Astrocyte of the cerebellum (primary cell): ENCODE results near the gene KCNA5.

Experiments
- DNase-seq: peaks from one replicate; pipeline ENCODE4 v3.0.0-alpha.2; 2011; ENCODE audit warnings: low read depth
- H3K4me3 ChIP-seq: 2 replicates; pipeline ENCODE4 v1.5.1; 2011; ENCODE audit warnings: mild to moderate bottlenecking, low read depth, low read length, moderate library complexity
- in situ Hi-C: cut with HindIII; loops from 2 replicates; pipeline ENCODE4 v1.10.0; 2017; ENCODE audit warnings: low sequenced_read_pairs
- TF ChIP-seq, protein P1 (sequence below): IDR thresholded peaks from 2 replicates; pipeline ENCODE4 v1.5.1; 2012; ENCODE audit warnings: low read length, low read depth, moderate library complexity, mild to moderate bottlenecking; ENCODE audit errors: missing control alignments

The KCNA5 gene

DNA sequence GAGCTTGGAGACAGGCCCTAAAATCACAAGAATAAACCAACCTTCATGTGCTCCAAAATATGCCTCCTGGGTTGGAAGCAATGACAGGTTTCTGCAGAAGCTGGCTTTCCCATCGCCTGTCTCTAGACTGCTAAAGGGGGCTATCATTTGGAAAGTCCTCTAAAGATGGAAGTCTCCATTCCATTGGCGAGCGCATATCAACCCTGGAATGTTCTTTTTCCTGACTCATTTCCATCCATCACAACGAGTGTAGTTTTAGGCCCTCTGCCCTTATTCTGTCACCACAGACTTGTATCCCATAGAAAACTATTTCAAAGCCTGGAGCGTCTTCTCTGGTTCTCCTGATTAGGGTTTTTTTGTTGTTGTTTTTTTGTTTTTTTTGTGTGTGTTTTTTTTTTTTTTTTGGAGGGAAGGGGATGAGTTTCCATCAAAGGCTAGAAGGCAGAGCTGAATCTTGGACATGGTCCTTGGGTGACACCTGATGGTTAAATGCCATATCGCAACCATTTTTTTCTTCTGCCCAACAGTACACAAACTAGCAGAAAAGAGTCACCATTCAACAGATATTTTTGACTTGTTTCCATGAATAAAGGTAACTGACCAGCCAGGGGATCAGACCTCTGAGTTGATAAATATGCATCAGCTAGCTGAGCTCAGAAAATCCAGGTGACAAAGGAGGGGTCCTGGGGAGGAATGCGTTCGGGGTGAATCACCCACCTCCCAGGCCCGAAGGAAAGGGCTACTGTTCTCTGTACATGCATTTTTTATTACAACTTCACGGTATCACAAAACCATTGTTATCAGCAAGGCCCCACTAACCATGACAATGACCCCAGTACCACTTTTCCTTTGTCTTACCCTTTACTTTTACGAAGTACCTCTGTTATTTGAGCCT, 40.5 kb downstream of the KCNA5 start:
- DNase-seq, result peak; percentile 62
- in situ Hi-C loops, result loop anchor here (10.0 kb wide), 1 partner anchor 81 kb away; no protein-coding TSS in a partner anchor
- TF ChIP-seq, protein P1, sequence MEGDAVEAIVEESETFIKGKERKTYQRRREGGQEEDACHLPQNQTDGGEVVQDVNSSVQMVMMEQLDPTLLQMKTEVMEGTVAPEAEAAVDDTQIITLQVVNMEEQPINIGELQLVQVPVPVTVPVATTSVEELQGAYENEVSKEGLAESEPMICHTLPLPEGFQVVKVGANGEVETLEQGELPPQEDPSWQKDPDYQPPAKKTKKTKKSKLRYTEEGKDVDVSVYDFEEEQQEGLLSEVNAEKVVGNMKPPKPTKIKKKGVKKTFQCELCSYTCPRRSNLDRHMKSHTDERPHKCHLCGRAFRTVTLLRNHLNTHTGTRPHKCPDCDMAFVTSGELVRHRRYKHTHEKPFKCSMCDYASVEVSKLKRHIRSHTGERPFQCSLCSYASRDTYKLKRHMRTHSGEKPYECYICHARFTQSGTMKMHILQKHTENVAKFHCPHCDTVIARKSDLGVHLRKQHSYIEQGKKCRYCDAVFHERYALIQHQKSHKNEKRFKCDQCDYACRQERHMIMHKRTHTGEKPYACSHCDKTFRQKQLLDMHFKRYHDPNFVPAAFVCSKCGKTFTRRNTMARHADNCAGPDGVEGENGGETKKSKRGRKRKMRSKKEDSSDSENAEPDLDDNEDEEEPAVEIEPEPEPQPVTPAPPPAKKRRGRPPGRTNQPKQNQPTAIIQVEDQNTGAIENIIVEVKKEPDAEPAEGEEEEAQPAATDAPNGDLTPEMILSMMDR, result peak; percentile 73
- H3K4me3 ChIP-seq, result no peak overlapping the region

DNA sequence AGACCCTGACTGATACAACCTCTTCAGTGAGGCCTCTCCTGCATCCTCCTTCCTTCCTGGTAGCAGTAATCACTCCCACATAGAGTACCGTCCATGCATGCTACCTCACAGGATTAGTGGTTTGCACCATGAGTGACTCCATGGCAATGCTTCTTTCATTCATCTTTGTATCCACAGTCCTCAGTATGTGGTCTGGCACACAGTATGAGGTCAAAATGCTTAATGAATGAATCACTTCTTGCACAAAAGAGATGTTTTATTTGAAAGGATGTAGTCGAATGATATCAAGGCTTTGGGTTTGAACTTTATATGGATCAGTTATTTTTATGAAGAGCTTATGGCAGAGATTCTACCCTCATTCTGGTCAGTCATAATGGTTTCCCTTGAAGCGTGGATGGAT, 42.2 kb downstream of the KCNA5 start:
- DNase-seq, result peak; percentile 97
- TF ChIP-seq, protein P1, result no peak
- in situ Hi-C loops, result loop anchor here (5.0 to 10.0 kb wide), 2 partner anchors 64 to 79 kb away; no protein-coding TSS in a partner anchor
- no peak overlapping the region for H3K4me3 ChIP-seq

DNA sequence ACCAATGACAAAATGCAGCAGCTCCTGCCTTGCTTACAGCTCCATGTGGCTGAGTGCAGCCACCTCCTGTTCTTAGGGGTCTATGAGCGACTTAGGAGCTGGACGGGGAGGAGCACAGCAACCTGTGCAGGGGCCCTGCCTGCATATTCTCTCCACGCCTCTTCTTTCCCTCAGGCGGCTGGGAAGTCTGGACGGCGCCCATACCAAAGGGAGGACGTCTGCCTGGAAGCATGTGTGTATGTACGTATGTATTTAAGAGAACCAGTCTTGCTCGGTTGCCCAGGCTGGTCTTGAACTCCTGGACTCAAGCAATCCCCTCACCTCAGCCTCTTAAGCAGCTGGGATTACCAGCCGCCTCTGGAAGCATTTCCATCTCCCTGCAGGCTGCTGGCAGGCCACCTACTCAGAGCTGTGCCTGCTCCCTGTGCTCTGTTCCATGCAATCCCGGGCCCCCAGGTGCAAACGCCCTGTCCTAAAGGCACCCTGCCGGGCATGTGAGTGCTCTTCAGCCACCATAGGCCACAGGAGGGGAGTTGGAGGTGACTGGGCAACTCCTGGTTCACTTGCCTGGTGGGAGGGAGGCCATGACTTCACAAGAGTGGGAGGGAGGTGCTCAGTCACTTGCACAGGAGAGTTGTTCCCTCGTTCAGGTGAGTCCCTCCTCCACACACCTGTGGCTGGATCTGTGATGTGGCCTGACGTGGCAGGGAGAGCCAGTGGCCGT, 44.3 kb downstream of the KCNA5 start:
- in situ Hi-C loops, result loop anchor here (5.0 to 10.0 kb wide), 2 partner anchors 66 to 77 kb away; no protein-coding TSS in a partner anchor
- TF ChIP-seq, protein P1, result no peak
- no peak overlapping the region for H3K4me3 ChIP-seq
- no peak for DNase-seq

DNA sequence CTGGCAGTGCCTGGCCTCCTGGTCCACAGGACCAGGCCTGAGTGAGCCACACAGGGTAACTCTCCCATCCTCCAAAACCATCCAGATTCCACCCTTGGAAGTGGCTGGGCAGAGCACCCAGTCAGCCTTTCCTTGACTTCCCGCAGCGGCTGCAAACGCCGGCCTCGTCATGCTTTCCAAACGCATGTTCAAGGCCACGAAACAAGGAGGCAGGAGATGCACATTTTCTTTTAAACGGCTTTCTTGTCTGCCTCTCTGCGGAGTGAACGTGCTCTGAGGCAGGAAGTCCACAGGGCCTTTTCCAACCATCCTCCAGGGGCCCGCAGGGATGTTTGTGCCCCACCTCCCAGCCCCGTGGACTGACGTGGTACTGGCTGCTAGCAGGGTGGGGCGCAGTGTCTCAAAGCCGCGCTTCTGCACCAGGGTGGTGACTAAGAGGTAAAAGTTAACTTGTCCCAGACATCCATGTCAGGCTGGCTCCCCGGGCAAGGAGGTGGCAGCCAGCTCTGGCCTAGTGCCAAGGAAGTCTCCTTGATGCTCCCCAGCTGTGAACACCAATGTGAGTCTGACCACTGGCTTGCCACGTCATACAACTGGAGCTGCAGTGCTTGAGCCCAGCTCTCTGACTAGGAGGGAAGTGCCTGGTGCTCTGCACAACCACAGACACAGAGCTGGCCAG, 45.0 kb downstream of the KCNA5 start:
- TF ChIP-seq, protein P1, result no peak
- DNase-seq, result no peak
- H3K4me3 ChIP-seq, result no peak overlapping the region
- in situ Hi-C loops, result loop anchor here (5.0 to 10.0 kb wide), 2 partner anchors 66 to 76 kb away; no protein-coding TSS in a partner anchor

DNA sequence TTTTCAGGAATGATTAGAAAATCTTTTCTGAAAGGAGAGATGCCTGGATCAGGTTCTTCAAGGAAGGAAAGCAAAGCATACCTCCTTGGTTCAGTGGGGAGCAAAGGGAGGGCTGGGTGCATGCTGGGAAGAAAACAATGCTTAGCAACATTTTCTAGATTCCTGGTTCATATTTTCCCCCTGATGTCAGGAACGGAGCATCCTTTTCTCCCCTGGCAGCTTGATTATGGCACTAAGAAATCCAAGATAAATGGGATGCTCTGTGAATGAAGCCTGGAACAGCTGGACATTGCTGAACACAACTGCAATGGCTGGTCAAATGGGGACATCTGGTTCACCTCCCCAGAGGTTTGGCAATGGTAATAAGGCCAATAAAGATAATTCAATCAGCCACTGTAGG, 50.9 kb downstream of the KCNA5 start:
- H3K4me3 ChIP-seq, result no peak overlapping the region
- no peak for DNase-seq
- TF ChIP-seq, protein P1, result no peak
- in situ Hi-C loops, result no loop called here

DNA sequence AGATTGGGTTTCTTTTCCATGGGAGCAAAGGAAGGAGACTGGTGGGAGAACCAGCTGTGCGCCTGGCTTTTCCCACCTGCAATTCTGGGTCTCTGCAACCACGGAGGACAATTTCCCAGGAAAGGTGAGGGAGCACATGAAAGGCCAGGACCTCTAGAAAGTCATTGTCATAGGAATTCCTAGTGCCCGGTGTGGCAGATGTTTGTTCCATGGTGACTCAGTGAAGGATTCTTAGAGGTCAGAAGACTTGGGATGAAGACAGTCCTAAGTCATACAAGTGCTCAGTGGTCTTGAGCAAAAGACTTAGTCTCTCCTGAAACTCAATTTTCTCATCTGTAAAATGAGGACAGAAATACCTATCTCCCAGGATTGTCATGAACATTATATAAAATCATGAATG, 51.3 kb downstream of the KCNA5 start:
- in situ Hi-C loops, result no loop called here
- no peak for DNase-seq
- TF ChIP-seq, protein P1, result no peak
- H3K4me3 ChIP-seq, result no peak overlapping the region
